ENCODE data around the gene TNFRSF25.
"Not testable (repeated sequence)": the region's sequence is repeated elsewhere in the genome, so short reads cannot be mapped to it uniquely, and the experiment has no call there.

The TNFRSF25 gene

DNA sequence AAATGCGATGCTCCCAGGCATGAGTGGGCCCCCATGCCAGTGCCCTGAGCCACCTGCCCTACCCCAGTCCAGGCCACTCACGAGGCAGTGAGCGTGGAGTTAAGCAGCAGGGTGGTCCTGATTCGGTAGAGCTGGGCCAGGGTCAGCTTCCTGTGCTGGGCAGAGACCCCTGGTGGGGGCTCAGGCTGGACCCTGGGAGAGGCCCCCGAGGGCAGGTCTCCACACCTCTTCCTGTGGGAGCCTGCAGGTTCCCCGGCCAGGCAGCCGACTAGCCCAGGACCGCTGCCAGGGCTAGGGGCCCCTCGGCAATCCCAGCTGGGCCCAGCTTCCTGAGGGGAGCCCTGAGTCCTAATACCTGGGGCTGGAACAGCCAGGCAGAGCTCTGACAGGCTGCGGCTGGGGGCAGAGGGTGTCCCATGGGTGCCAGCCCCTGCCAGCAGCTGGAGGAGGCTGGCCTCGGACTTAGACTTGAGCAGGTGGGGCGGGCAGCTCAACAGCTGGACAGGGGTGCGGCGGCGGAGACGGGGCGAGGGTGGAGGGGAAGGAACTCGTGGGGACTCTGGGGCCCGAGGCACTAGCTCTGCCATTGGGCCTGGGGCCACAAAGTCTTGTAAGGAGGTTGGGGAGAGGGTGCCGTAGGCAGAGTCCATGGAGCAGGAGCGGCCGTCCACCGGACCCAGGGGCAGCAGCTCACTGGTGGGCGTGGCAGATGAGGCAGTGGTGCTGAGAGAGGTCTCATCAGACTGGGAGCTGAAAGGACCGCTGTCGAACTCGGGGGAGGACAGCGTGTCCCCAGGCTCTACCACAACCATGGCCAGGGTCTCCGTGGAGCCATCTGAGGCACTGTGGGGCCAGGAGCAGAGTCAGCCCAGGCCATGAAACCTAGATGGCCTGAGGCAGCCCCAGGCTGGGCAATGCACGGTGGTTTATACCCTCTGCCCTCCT, 2.0 kb upstream of the TNFRSF25 start:
- no peak for DNase-seq

DNA sequence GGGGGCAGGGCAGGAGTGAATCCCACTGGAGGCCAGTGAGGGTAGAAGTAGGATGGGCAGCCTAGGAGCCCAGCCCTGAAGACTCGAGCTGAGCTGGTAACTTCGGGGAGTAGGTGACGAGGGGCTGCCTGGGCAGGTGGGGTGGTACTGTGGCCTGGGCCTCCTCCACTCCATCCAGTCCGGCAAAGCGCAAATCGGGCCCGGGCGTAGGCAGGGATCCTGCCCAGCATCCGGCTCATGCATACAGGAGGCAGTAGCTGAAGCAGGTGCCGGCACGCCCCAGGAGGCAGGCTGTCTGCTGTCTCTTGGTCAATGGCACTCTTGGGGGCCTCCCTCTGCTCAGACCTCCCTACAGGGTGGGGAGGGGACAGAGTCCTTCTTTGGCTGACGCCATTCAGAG, 1.3 kb upstream of the TNFRSF25 start:
- no peak for DNase-seq

DNA sequence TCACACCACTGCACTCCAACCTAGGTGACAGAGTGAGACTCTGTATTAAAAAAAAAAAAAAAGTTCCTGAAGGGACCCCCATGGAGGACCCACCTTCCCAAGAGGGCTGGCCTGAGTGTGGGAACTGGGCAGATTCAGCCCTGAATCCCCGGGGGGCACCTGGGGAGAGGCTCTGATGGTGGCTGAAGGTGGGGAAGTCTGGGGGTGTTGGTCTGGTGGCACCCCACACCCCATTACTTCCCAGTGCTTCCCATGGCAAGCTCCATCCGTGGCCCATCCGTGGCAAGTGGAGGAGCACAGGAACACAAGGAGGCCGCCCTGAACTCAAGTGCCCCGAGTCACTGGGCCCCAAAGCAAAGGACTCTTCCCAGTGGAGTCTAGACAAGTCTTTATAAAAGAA, 778 bp upstream of the TNFRSF25 start:
- no peak for DNase-seq

DNA sequence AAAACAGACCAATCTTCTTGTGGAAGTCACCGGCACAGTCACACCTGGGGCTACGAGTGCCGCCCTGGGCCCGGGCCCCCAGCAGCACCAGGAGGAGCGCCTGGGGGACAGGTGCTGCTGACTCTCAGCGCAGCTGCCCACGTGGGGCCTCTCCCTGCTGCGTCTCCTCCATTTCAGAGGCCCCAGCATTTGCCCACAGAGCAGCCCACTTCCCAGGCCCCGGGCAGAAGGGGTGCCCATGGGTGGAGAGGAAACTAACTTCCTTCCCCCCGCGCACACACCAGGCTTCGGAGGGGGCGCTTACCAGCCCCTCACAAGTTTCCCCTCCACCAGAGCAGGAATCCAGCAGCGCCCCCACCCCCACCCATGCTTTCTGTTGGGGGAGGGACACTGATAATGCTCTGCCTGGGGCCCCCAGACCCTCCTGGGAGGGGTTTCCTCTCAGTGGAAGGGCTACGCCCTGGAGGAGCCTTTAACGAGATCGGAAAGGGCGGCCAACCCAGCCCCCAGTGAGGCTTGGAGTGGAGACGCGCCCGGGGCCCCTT, 440 bp downstream of the TNFRSF25 start:
- no peak for DNase-seq

DNA sequence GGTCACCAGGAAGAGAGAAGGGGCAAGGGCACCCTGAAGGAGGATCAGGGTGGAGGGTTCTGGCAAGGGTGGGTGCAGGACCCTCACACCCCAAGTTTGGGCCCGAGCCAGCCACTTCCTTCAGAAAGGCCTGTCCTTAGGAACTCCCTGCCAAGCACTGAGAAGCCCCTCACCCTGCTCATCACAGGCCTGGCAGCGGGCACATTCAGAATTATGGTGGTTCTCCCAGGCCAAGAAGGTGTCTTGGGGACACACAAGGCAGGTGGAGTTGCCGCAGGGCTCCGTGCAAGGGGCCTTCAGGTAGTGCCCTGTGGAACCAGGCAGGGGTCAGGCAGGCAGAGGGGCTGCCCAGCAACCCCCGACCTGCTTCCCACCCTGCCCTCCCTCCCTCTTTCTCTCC, 1.1 kb downstream of the TNFRSF25 start:
- DNase-seq = no peak

DNA sequence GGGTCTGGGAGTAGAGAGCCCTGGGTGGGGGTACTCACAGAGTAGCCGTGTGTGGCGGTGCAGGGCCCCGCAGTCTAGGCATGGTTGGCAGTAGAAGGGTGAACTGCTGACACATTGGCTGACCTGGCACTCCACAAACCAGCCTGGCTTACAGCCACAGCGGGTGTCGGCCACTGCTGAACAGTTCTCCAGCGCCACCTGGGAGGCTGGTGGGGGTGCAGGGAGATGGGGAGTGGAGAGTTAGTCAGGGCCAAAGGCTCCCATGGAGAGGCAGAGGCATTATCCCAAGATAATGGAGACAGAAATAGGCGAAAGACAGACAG, 1.5 kb downstream of the TNFRSF25 start:
- no peak for DNase-seq

DNA sequence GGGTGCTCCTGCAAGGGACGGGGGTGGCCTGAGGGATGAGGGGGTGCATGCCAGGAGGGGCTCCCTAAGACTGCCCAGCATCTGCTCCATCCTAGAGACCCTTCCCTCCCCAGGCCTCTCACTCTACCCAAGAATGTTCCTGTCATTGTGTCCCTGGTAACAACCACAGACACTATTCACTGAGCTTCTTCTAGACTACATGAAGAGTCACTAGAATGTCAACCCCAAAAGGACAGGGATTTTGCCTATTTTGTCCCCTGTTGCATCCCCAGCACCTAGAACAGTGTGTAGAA, 2.9 kb downstream of the TNFRSF25 start:
- DNase-seq = no peak

DNA sequence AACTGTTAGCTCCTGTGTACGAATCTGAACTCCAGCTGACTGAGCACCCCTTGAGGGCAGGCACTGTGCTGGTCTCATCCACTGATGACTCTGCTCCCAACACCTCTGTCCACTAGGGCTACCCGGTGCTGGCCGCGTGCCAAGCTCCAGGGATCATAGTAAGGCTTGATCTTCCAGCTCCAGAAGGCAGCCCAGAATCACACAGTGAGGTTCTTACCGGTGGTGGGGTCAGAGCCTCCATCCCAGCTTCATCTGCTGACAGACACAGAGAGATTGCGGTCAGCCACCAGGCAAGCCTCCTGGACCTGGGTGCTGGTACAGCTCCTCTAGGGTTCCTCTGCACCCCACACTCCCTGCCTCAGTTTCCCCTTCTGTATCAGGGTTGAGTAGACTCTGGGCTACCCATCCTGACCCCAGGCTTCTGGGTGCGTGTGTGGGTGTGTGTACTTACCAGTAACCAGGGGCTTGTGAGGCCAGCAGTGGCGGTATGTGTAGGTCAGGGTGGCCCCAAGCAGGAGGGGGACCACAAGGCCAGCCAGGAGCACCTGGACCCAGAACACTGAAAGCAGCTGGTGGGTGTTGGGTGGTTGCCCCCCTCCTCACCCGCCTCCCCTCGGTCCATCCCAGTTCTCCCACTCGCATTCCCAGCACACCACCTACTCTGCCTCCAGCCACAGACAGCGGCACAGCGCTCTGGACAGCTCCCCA, 3.4 kb downstream of the TNFRSF25 start:
- no peak for DNase-seq

DNA sequence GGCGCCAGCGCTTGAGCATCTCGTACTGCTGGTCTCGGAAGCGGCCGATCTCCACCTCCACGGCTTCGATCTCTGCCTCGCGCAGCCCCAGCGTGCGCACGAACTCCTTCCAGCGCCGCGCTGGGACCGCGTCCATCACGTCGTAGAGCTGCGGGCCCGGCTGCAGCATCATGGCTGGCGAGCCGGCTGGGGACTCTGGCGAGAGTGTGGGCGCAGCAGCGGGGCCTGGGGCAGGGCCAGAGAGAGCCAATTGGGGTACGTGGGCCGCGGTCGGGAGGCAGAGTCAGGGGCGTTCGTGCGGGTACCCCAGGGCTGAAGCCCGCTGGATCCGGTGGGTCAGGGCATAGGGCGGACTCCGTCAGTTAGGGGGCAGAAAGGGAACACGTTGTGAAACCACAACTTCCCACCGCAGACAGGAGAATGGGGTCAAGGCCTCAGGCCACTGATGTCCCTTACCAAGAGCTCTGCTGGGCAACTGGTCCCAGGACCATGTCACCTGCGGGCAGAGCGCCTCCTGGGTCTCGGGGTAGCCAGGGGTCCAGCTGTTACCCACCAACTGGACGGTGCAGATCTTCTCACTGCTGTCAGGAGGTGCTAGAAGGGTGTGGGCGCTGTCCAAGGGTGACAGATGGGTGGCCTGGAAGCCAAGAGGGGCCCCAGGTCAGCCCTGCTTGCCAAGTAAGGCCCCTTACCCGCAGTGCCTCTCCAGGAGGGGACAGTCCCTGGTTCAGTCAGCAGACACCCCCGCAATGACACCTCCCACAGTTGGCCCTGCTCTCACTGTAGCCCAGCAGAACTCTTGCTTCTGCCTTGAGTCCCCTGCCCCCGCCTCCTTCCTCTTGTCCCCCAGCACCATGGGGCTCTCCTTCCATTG, 4.2 kb downstream of the TNFRSF25 start:
- no peak for DNase-seq

DNA sequence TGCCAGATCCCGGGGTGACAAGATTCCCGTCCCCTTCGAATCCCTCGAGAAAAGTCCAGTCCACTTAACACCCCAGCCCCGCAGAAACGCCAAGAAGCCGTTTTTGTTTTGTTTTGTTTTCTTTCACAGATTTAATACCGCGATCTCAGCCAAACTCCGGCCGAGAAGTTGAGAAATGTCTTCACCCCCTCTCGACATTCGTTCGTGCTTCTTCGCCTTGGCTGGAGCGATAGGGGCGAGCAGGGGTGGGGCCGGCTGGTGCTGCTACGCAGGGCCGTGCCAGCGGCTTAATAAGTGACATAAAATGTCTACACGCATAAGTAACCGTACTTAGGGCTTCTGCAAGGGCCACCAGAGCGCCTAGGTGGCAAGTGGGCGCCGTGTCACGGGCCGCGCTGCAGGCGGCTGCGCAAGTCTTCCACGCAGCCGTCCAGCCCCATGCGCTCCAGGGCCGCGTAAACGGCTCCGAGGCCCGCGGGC, 4.9 kb downstream of the TNFRSF25 start:
- no peak for DNase-seq

DNA sequence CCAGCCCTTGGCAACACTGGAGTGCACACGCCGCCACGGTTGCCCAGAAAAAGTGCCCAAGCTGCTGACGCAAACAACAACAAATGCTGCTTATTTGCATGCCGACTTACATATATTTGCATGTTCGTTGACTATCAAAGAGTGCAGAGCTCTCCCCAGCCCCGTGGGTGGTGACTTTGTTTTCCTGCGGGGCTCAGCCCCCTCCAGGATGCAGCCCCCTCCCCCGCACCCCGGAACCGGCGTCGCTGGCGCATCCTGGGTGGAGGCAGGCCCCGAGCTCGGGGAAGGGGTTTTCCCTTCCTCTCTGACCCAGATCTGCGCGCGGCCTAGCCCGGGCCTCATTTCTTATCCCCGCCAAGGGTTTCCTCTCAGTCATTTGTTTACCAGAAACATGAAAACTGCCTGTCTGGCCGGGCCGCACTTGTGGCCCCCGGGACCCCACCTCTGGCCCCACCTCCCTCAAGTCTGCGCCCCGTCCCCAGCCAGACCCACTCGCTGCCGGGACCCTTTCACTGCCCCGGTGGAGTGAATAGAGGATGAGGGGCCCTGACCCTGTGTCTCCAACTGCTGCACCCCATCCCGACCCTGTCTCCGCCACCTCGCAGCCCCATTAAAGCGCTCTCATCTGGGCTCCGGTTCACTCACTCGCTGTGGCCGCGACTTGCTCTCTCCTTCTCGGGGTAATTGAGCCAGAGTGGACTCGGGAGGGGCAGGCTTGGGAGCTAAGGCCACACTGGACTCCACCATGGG, 5.5 kb downstream of the TNFRSF25 start:
- DNase-seq = peak; percentile 91

DNA sequence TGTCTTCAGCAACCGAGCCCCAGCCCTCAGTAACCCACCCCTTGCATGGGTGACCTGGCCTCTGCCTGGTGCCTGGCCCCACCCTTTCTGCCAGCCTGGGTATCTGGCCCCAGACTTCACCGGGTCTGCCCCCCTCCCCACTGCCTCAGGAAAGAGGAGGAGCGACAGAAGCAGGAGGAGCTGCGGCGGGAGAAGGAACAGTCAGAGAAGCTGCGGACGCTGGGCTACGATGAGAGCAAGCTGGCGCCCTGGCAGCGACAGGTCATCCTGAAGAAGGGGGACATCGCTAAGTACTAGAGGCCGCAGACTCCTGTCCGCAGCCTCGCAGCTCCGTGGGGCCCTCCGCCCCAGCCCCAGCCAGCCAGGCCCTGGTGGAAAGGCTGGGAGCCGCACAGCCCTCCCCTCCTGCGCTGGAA, 6.1 kb downstream of the TNFRSF25 start:
- DNase-seq = peak; percentile 67

DNA sequence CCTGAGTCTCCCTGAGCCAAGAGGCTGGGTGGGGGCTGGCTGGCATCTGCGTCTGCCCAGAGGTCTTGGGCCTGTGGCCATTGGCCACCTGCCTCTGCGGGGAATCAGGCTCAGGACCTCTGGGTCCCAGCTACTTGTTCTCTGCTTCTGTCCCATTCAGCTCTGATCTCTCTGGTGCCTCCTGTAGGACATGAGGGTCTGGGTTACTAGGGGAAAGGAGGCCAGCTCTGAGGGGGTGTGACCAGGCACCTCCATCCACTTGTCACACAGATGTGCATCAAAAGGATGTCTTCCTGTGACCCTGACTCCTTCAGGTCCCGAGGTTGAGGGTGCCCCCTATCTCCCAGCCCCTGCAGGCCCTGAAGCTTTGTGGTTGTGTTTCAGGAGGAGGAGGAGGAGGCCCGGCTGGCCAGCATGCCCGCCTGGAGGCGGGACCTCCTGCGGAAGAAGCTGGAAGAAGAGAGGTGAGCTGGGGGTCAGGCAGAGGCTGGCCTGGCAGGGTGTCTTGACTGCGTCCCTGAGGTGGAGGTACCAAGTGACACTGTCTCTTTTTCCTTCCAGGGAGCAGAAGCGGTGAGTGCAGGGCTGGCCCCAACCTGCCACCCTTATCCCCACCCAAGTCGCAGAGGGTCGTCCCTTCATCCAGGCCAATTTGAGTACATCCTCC, 9.0 kb downstream of the TNFRSF25 start:
- no peak for DNase-seq

DNA sequence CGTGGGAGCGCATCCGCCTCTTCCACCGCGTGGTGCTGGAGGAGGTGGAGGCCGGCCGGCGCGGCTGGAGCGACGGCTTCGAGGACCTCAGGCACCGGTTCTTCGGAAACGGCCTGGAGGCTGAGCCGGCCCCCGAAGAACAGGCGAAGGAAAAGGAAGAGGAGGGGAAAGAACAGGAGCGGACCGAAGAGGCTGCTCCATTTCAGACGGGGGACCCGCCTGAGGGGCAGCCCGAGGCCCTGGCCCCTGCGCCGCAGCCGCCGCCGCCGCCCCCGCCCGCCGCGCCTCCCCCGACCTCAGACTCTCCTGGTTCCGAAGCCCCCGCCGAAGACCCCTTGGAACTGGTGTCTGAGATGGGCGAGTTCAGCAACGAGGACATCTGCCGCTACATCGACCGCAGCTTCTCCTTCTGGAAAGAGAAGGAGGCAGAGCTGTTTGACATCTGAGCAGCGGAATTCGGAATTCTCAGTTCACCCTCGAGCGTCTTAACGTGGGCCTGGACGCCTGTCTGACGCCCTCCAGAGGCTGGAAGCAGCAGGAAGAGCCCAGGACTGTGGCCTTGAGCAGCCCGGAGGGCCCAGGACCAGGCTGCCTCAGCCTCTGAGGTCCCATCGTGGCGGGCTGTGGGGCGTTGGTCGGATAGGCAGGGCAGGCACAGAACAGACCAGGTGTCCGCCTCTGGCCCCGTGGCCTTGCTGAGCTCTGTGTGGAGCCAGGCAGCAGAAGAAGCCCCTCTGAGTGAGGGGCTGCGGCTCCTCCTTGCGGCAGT, 10.0 kb downstream of the TNFRSF25 start:
- not testable (repeated sequence) for DNase-seq

DNA sequence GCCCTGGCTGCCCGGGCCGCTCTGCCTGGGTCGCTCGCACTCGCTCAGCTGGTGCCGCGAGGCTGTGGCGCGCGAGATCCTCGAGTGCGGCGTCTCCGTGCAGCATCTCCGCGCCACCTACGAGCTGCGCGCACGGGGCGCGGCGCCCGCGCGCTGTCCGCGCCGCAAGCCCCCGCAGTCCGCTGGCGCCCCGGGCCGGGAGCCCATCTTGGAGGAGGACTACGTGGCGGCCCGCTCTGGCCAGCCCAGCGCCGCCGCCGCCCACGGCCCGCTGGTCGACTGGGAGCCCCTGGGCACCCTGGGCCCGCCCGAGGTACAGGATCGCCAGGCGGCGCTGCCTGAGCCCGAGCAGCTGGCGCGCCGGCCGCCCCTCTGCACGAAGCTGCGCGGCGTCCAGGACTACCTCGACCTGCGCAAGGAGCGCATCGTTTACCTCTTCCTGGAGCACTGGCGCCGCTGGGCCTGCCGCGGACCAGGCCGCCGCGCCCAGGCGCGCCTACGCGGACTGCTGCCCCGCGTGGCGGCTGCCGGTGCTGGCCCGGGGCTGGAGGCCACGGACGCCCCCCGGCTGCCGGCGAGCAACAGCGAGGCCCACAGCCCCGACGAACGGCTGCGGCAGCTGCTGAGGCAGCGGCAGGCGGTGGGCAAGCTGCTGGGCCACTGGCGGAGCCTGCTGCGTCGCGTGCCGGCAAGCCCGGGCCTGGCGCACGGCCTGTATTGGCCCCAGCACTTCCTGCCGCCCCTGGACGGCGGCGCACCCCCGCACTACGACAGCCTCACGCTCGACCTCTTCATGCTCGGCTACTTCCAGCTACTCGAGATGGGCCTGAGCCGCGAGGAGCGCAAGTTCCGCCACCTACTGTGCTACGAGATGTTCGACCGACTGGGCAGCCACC, 10.9 kb downstream of the TNFRSF25 start:
- DNase-seq = peak; percentile 22

DNA sequence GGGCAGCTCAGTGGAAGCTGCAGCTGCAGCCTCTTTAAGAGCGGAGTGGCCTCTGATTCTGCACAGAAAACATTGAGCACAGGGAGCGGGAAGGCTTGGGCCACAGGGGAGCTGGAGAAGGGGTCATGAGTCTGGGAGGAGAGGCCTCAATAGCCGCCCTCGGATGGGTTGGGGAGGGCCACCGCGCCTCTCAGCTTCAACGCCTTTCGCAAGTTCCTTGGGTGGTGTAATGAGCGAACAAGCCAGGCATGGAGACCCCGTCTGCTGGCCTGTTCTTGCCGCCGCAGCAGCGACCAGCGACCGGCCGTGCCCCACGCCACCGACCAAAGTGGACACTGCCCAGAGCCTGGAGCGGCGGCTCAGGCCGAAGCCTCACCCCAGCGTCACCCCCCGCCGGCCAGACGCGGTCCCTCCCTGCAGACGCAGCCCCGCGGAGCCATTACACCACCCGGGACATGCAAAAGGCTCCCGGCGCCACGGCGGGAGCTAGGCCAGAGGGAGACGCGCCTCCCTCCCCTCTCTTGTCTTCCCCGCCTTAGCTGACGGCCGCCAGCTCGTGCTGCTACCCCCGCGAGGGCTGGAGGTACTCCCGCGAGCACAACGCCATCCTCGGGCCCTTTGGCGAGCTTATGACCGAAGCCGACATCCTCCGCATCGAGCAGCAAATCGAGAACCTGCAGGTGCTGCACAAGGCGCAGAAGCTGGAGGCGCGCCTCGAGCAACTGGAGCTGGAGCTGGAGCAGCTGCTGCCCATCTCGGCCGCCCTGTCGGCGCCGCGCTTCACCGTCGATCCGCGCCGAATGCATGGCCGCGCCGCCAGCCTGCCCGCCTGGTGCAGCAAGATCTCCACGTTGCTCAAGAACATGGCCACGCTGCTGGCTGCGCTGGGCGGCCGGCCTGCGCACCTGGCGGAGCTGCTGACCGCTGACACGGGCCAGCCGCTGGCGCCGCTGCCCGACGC, 11.8 kb downstream of the TNFRSF25 start:
- not testable (repeated sequence) for DNase-seq

DNA sequence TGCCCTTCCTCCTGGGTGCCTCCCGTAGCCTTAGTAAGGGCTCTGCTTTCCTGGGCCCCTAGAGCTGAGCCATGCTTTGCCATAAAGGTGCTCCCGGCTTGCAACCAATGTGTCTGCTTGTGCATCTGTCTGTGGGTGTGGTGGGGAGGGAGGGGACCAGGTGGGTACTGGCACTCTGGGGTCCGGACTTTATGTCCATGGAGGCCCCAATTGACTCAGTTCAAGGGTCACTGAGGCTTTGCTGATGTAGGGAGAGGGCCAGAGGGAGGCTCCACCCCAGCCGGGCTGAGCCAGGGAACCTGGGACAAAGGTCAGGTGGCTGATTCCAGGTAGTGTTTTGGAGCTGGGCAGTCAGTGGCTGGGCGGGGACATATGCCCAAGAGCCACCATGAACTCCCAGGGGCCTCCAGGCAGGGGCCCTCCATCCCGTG, 15.0 kb downstream of the TNFRSF25 start:
- DNase-seq = no peak

DNA sequence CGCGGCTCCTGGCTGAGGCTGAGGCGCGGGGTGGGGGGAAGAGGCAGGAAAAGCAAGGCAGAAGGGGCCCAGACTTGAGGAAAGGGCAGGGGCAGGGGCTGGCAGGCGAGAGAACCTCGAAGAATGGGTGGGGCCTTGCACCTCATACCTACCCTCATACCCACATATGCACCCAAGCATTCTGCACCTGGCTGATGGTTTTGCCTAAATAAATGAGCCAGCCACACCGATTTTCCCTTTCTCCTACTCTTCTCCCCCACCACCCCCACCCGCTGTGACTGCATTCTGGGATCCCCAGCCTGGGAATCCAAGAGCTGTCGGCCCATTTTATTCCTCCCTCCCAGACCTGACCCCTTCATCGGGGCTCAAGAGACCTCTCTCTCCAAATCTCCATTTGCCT, 15.5 kb downstream of the TNFRSF25 start:
- not testable (repeated sequence) for DNase-seq
